Frontal cortex (tissue), 4 donors: ENCODE results near the gene RBM19. TPM values are rescaled to one million over a fixed set of nuclear protein-coding genes. Genes with fewer than 3 reads are reported as not detected.

Source experiments
- DNase-seq, 2 donors: peaks; one replicate each; pipeline ENCODE4 v3.0.0; 2012; ENCODE audit warnings: low spot score in 2 of 2
- FAIRE-seq: peaks from 2 replicates; lab custom pipeline; 2012; peaks lifted over from hg19 to GRCh38; lab: Jason Lieb, UNC
- total RNA-seq: library from RNA; depleted of rRNA; stranded (reverse); fragments of >200 nt; gene quantifications from one replicate; pipeline ENCODE4 v1.2.3, GENCODE V29; 2014
- donor health status: control.
- donor health status: control.
- donor health status: control.

RBM19 gene
- total RNA-seq, 1 donor from 2014 or later: 14.7 TPM

- no peak for FAIRE-seq
- no peak for DNase-seq
Measured at GRCh38 chr12:113960030-113960429, 6.1 kb downstream of the RBM19 start.

- FAIRE-seq: no peak
Measured at GRCh38 chr12:113959096-113959495, 7.0 kb downstream of the RBM19 start.

GRCh38 chr12:113958108-113958507, 8.0 kb downstream of the RBM19 start:
- DNase-seq: no peak
- no peak for FAIRE-seq

More at GRCh38 chr12:113959096-113959495, 7.0 kb downstream of the RBM19 start:
- DNase-seq: no peak

- no peak for DNase-seq
- FAIRE-seq: no peak
Measured at GRCh38 chr12:113957627-113958026, 8.5 kb downstream of the RBM19 start.

- DNase-seq (no peak), FAIRE-seq (no peak)
Measured at GRCh38 chr12:113955109-113955970, 10.8 kb downstream of the RBM19 start.

- FAIRE-seq (no peak), DNase-seq (no peak)
Measured at GRCh38 chr12:113954547-113954946, 11.6 kb downstream of the RBM19 start.

GRCh38 chr12:113950873-113951272, 15.3 kb downstream of the RBM19 start:
- DNase-seq (no peak), FAIRE-seq (no peak)

- DNase-seq: no peak
Measured at GRCh38 chr12:113949321-113950305, 16.5 kb downstream of the RBM19 start.

GRCh38 chr12:113948151-113948914, 17.8 kb downstream of the RBM19 start:
- FAIRE-seq: no peak
- no peak for DNase-seq

More at GRCh38 chr12:113949321-113950305, 16.5 kb downstream of the RBM19 start:
- FAIRE-seq: no peak

- DNase-seq (no peak), FAIRE-seq (no peak)
Measured at GRCh38 chr12:113946175-113946574, 19.9 kb downstream of the RBM19 start.

GRCh38 chr12:113945174-113946173, 20.7 kb downstream of the RBM19 start:
- no peak for FAIRE-seq
- no peak for DNase-seq

GRCh38 chr12:113942209-113942608, 23.9 kb downstream of the RBM19 start:
- DNase-seq: no peak
- FAIRE-seq: no peak

- DNase-seq: no peak
- FAIRE-seq: no peak
Measured at GRCh38 chr12:113941208-113941486, 25.0 kb downstream of the RBM19 start.

GRCh38 chr12:113940357-113941207, 25.5 kb downstream of the RBM19 start:
- FAIRE-seq (no peak), DNase-seq (no peak)

GRCh38 chr12:113939867-113940266, 26.3 kb downstream of the RBM19 start:
- FAIRE-seq (no peak), DNase-seq (no peak)

- DNase-seq: no peak
- FAIRE-seq: no peak
Measured at GRCh38 chr12:113938471-113938870, 27.7 kb downstream of the RBM19 start.

- FAIRE-seq (no peak), DNase-seq (no peak)
Measured at GRCh38 chr12:113936460-113936859, 29.7 kb downstream of the RBM19 start.

- DNase-seq (no peak), FAIRE-seq (no peak)
Measured at GRCh38 chr12:113935459-113935858, 30.7 kb downstream of the RBM19 start.
